ENCODE measurements around the gene DCAF11. TPM values are rescaled to one million over a fixed set of nuclear protein-coding genes. Genes with fewer than 3 reads are reported as not detected.

DCAF11 gene
- total RNA-seq, 6 donors from 2014 or later: 68.4 to 138 (median 95.0) TPM

DNA sequence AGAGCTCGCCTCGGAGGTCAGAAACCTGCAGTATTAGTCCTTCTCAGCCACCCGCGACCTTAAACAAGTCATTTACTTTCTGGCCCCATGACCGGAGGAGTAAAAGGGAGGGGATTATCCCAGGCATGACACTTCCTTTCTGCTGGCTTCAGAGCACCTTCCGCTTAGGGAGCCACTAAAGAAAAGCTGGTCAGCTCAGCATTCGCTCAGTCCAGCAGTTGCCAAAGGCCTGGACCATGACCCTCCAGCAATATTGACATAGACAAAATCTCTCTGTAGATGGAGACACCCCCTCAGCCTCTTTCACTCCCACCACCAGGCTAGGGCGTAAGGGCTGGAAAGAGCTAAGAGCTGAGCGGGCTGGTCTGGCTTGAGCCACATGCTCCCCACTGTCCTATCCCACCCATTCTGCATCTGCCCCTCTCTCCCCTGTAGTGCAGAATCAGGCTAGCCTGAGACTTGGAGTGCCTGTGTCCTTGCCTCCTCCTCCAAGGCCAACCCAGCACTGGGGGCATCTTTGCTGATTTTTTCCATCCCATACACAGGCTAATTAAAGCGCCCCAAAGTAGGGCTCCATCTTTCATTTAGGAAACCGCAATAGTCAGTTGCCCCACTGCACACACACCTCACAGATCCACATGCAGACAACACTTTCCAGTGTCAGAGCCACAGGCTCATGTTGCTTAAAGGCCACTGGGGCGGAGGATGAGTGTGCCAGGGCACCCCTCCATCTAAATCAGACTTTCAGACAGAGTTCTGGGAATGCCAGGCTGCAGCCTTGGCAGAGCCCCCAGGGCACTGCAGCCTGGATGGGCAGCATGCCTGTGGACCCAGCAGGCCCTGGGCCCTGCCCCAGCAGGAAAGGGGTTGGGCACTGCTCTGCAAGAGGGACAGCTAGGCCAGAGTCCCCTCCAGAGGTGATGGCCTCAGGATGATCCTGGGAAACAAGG is 47.2 kb upstream of the DCAF11 start:
- WGBS, 2 donors: 88 to 94% methylated on average over 12 of the region's 12 CpGs
- Histone ChIP-seq H3K27me3 (no peaks in the 10 kb centered on the region), H3K4me1 (peaks cover 0 to 1% (median under 1%) of the 10 kb centered on the region in 4 donors), H3K36me3 (no peaks in the 10 kb centered on the region), H3K27ac (no peak overlapping the region), H3K4me3 (no peak overlapping the region), H3K9me3 (no peaks in the 10 kb centered on the region)
- ATAC-seq (ENCODE audit: low FRiP score in 2 of 2) (no peak), DNase-seq (no peak)
- TF ChIP-seq POLR2AphosphoS5 (IDR thresholded peaks at IDR 0.05) (no peak), POLR2A (IDR thresholded peaks at IDR 0.05) (no peak), EP300 (IDR thresholded peaks at IDR 0.05) (no peak)
- TF ChIP-seq, protein P1, sequence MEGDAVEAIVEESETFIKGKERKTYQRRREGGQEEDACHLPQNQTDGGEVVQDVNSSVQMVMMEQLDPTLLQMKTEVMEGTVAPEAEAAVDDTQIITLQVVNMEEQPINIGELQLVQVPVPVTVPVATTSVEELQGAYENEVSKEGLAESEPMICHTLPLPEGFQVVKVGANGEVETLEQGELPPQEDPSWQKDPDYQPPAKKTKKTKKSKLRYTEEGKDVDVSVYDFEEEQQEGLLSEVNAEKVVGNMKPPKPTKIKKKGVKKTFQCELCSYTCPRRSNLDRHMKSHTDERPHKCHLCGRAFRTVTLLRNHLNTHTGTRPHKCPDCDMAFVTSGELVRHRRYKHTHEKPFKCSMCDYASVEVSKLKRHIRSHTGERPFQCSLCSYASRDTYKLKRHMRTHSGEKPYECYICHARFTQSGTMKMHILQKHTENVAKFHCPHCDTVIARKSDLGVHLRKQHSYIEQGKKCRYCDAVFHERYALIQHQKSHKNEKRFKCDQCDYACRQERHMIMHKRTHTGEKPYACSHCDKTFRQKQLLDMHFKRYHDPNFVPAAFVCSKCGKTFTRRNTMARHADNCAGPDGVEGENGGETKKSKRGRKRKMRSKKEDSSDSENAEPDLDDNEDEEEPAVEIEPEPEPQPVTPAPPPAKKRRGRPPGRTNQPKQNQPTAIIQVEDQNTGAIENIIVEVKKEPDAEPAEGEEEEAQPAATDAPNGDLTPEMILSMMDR (IDR thresholded peaks at IDR 0.05): no peak

DNA sequence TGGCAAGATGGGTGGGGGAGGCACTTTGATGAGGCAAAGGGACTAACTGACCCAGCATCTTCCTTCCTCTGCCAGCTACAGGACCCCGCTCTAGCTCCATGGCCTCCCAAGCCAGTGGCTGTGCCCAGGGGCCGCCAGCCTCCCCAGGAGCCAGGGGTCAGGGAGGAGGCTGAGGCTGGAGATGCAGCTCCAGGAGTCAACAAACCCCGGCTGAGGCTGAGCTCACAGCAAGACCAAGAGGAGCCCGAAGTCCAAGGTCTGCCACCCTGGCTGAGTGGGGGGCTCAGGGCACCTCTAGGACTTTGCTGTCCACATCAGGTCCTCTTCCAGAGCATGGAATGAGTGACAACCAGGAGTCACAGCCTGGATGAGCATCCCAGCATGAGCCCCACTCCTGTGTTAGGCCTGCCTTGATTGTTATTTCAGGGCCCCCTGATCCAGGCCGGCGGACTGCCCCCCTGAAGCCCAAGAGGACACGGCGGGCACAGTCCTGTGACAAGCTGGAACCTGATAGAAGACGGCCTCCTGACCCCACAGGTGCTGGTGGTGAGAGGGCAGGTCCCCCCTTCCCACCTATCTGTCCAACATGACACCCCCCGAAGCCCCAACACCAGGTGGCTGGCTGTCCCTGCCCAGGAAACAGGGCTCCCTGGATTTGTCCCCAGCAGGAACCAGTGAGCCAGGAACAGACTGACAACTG is 45.7 kb upstream of the DCAF11 start:
- TF ChIP-seq, protein P1 (IDR thresholded peaks at IDR 0.05): no peak
- TF ChIP-seq POLR2AphosphoS5 (IDR thresholded peaks at IDR 0.05) (no peak), POLR2A (IDR thresholded peaks at IDR 0.05) (no peak), EP300 (IDR thresholded peaks at IDR 0.05) (no peak)
- Histone ChIP-seq H3K36me3 (no peaks in the 10 kb centered on the region), H3K27me3 (no peaks in the 10 kb centered on the region), H3K27ac (no peak overlapping the region), H3K9me3 (no peaks in the 10 kb centered on the region), H3K4me1 (peaks cover 0 to 4% (median 2%) of the 10 kb centered on the region in 4 donors), H3K4me3 (no peak overlapping the region)
- no peak for DNase-seq
- no peak for ATAC-seq (ENCODE audit: low FRiP score in 2 of 2)
- WGBS, 2 donors: 80 to 88% methylated on average over 1 to 6 of the region's 10 CpGs

DNA sequence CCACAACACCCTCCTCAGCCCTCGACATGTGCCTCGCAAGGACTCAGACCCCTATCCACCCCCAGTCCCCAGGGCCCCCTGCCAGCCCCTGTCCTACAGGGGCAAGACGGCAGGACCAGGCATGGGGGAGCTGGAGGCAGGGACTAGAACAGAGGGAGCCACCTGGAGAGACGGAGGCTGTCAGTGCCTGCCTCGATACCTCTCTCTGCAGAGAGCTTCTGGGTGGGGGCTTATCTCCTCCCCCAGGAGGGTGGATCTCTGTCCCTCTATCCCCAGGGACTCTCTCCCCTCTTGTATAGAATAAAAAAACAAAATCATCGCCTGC is 45.2 kb upstream of the DCAF11 start:
- DNase-seq (no peak), ATAC-seq (ENCODE audit: low FRiP score in 2 of 2) (no peak)
- no peaks in the 10 kb centered on the region for H3K9me3 ChIP-seq
- H3K36me3 ChIP-seq: no peaks in the 10 kb centered on the region
- TF ChIP-seq, protein P1 (IDR thresholded peaks at IDR 0.05): no peak
- no peak for TF ChIP-seq POLR2AphosphoS5 (IDR thresholded peaks at IDR 0.05)
- no peak for TF ChIP-seq EP300 (IDR thresholded peaks at IDR 0.05)
- no peak for TF ChIP-seq POLR2A (IDR thresholded peaks at IDR 0.05)
- WGBS, 2 donors: 92 to 99% methylated on average over 3 to 6 of the region's 6 CpGs
- peaks cover 0 to 4% (median 2%) of the 10 kb centered on the region in 4 donors for H3K4me1 ChIP-seq
- H3K4me3 ChIP-seq: no peak overlapping the region
- no peak overlapping the region for H3K27ac ChIP-seq
- H3K27me3 ChIP-seq: no peaks in the 10 kb centered on the region

DNA sequence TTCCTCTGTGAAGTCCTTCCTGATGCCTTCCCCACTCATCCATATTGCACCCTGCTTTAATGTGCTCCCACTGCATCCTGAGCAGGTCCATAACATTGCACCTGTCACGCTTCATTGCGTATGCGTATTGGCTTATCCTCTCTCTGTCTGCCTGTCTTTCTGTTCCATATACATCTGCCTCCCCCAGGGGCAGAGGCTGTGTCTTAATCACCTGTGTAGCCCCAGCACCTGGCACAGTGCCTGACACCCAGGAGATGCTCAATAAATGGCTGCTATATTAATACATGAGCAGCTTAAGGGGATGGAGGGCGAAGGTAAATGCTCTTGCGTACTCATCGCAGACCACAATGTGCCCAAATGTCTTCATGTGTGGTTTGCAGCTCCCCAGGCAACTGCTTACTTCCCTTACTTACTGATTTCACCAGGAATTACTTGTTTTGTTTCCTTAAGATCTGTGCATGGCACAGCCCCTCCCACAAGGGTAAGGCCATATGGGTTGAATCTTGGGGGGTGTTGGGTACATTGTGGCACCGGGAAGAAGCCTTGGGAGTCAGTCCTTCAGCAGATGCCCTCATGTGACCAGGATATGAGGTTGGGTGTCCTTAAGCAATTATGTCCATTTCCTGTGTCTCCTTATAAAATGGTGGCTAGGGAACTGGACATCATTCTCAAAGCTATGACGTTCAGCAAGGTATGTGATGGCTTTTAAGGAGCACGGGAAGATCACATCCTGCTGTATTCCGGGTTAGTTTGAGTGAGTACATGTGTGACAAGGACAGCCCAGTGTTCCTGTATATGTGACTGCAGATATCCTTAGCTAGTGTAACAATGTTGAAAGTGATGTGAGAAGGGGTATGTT is 44.1 kb upstream of the DCAF11 start:
- Histone ChIP-seq H3K27ac (no peak overlapping the region), H3K4me1 (peaks cover 0 to 4% (median 2%) of the 10 kb centered on the region in 4 donors), H3K9me3 (no peaks in the 10 kb centered on the region), H3K36me3 (no peaks in the 10 kb centered on the region), H3K27me3 (no peaks in the 10 kb centered on the region), H3K4me3 (no peak overlapping the region)
- 69 to 76% methylated on average over 10 of the region's 10 CpGs for WGBS, 2 donors
- ATAC-seq (ENCODE audit: low FRiP score in 2 of 2): no peak
- no peak for DNase-seq
- no peak for TF ChIP-seq POLR2A (IDR thresholded peaks at IDR 0.05)
- TF ChIP-seq EP300 (IDR thresholded peaks at IDR 0.05): no peak
- TF ChIP-seq, protein P1 (IDR thresholded peaks at IDR 0.05): no peak
- TF ChIP-seq POLR2AphosphoS5 (IDR thresholded peaks at IDR 0.05): no peak

Measured in upper lobe of left lung (tissue), 6 donors.